Superior temporal gyrus (tissue), 1 donor: ENCODE data around the gene PLEKHD1.

ENCODE experiments used
- DNase-seq: peaks from one replicate; pipeline ENCODE4 v3.0.0-alpha.2; 2016; ENCODE audit errors: extremely low spot score

PLEKHD1 gene

DNA sequence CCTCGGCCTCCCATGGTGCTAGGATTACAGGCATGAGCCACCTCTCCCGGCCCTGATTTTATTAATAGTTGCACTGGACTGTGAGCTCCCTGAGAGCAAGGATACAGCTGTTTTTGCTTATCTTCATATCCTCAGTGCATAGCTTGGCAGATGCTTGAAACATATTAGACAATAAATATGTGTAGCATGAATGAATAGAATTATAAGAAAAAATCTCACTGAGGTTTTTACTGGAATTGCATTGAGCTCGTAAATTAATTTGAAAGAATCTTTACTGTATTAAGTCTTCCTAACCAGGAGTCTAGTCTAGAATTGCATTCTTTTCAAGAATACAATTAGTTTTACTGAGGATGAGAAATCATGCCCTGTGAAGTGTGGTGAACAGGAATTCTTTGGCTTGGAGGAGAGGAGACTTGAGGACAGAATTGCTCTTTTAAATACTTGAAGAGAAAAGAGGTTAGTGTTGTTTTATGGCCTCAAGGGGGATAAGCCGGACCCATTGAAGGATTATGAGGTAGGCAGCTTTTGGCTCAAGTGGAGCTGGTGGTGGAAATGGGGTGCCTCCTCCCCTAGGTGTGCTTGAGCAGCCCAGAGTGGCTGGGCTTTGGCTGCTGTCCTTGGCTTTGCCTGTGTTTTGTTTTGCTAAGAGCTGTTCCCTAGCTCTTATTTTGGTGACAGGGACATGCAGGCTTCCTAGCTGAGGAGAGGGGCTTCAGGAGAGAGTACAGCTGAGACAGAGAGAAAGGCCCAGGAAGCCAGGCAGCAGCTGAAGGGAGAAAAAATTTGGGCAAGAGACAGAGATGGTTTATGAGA, 34.0 kb downstream of the PLEKHD1 start:
- no peak for DNase-seq

- no peak for DNase-seq
Observed at GRCh38 chr14:69519204-69520100, 34.9 kb downstream of the PLEKHD1 start.

- DNase-seq = no peak
Observed at GRCh38 chr14:69522026-69522425, 37.5 kb downstream of the PLEKHD1 start.

GRCh38 chr14:69525896-69526295, 41.4 kb downstream of the PLEKHD1 start:
- DNase-seq = no peak

DNA sequence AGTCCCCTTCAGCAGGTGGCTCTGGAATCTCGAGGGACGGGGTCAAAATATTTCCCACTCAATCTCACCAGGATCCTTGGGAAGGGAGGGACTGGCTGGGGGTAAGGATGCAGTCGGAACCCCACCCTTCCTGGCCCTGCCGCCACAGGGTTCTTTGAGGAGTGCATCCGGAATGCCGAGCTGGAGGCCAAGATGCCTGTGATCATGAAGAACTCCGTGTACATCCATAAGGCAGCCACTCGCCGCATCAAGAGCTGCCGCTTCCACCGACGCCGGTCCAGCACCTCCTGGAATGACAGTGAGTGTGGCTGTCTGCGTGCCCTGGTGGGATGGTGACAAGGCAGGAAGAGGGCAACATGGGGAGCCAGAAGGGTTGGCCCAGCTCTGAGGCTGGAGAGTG, 43.1 kb downstream of the PLEKHD1 start:
- DNase-seq = no peak

- no peak for DNase-seq
Observed at GRCh38 chr14:69528143-69528542, 43.6 kb downstream of the PLEKHD1 start.

- no peak for DNase-seq
Observed at GRCh38 chr14:69528930-69529329, 44.4 kb downstream of the PLEKHD1 start.

DNA sequence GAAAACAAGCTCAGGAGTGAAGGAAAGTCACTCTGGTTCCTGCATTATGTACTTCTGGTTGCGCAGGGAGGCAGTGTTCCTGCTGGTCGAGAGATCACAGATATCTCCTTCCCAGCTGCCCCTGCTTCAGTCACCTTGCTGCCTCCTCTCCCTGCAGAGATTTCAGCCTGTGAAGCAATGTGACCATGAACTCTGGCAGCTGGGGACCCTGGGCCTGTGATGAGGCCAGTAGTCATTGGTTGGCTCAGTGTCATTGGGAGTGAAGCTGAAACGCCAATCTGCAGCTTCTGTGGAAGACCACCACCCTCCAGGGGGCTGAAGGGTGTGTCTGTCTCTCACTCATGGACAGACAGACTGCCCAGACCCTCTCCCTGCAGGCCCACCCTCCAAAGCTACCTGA, 45.0 kb downstream of the PLEKHD1 start:
- DNase-seq = no peak

- DNase-seq = no peak
Observed at GRCh38 chr14:69530095-69530494, 45.6 kb downstream of the PLEKHD1 start.

- no peak for DNase-seq
Observed at GRCh38 chr14:69531135-69531534, 46.6 kb downstream of the PLEKHD1 start.

DNA sequence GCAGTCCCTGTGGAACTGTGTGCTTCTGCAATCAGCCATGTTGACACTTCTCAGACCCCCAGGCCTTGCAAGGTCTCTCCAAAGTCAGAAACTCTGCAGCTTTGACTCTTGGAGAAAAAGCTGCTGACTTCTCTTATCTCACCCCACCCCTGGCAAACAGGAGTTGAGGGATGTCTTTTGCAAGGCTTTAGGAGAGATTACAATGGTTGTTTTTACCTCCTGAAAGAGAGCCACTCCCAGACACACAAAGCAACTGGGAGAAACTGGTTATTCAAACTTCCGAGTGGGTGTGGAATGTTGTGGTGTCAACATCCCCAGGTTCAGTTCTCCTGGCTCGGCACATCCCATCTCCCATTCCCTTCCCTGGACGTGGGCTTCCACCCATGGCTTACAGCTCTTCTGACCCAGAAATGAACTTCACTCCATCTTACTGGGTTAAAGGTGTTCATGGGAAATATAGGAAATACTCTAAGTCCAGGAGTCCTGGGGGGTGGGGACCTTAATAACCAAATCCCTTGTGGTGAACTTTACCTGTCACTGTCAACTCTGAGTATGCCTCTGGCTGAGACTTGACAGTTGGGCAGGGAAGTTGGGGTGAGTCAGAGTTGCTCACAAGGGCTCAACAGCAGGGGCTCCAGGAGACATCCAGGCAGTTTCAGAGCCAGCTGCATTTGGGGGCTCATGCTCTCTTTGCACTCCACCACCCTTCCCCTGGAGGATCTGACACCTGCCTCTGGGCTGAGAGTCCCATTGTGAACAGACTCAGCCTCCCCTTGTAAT, 48.2 kb downstream of the PLEKHD1 start:
- no peak for DNase-seq

DNA sequence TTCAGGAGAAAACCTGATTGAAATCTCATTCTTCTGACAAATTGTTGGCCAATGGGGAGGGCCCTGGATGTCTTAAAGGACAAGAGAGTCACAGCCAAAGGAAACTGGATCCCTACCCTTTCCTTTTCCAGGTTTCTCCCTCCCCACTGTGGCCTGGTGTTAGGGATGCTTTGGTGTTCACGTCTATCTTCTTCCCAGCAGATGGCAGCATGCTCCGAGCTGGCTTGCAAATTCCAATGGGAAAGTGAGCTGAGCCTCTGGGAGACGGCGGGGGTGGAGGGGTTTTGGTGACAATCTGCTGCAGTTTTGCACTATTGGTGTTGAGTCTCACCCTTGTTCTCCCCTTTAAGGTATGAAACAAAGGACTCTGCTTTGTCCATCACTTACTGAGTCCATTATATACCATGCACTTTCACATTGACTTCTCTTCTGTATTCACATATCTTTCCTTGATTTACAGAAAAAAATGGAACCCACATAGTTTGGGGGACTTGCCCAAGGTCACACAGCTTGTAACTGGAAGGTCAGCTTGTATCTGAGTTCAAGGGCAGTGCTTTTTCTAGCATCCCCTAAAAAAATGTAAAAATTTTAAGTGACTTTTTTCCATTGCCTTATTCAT, 50.8 kb downstream of the PLEKHD1 start:
- DNase-seq = peak; percentile 77

- no peak for DNase-seq
Observed at GRCh38 chr14:69536971-69537370, 52.4 kb downstream of the PLEKHD1 start.

DNA sequence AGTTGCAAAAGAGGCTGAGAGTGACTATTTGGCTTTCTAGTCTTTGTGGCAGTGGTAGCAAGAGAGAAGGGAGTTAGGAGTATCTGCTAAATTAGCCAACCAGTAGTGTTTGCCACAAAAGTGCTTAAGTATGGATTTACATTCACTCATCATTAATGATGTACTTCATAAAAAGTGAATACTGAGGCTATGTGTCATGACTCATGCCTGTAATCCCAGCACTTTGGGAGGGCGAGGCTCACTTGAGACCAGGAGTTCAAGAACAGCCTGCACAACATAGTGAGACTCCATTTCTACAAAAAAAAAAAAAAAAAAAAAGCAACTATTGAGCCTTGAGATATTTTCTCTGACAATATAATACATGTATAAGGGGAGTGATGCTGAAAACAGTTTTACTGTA, 53.4 kb downstream of the PLEKHD1 start:
- no peak for DNase-seq

DNA sequence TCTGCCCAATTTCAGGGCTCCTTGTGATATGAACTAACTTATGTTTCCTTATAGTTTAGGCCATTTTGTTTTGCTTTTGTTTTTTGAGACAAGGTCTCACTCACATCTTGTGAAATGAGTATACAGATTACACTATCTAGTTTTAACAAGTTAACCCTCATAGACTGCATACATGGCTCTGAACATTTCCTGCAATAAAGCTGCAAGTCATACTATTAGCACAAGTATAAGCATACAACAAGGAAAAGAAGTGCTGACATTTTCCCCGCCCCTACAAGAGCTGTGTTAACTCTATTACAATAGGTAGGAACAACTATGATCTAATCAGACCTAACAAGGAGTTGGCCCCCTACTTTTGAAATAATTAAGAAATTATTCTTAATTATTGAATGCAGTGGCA, 54.2 kb downstream of the PLEKHD1 start:
- DNase-seq = no peak

GRCh38 chr14:69539631-69540410, 55.3 kb downstream of the PLEKHD1 start:
- no peak for DNase-seq

DNA sequence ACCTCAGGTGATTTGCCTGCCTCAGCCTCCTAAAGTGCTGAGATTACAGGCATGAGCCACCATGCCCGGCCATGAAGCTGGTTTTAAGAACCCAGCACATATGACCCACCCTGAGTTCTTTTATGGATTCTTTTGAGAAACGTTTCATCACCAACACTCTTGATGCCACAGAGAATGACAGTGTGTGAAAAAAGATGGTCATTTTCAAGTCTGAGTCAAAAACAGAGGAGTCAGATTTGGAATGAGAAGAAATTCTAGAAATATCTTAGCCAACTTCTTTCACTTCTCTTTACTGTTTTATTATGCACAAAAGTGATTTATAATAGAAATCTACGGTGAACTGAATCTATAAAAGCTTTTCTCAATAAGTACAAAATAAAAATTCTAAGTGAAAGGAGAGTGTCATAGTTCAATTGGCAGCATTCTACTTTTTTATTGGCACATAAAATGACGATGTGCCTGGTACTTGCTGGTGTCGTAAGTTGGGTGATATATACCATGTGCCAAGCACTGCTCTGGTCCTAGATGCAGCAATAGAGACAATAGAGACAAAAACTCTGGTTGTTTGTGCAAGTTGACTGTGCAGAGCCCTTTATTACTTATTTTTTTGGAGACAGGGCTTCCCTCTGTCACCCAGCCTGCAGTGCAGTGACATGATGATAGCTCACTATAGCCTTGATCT, 56.3 kb downstream of the PLEKHD1 start:
- DNase-seq = no peak

DNA sequence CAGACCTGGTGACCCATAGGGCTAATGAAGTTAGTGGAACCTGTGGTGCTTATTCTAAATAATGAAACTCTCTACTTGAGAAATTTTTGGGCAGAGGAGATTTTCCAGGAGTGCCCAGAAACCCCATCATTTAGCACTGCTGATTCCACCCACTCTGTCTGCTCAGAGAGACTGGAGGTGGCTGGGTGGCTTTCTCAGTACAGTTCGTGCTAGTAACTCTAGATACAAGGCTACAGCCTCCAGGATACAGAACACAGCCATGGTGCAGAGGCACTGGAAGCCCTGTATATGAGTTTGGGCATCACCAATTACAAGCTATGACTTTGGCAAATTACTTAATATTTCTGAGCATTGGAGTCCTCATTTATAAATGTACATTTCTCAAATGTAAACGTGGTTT, 57.8 kb downstream of the PLEKHD1 start:
- no peak for DNase-seq

DNA sequence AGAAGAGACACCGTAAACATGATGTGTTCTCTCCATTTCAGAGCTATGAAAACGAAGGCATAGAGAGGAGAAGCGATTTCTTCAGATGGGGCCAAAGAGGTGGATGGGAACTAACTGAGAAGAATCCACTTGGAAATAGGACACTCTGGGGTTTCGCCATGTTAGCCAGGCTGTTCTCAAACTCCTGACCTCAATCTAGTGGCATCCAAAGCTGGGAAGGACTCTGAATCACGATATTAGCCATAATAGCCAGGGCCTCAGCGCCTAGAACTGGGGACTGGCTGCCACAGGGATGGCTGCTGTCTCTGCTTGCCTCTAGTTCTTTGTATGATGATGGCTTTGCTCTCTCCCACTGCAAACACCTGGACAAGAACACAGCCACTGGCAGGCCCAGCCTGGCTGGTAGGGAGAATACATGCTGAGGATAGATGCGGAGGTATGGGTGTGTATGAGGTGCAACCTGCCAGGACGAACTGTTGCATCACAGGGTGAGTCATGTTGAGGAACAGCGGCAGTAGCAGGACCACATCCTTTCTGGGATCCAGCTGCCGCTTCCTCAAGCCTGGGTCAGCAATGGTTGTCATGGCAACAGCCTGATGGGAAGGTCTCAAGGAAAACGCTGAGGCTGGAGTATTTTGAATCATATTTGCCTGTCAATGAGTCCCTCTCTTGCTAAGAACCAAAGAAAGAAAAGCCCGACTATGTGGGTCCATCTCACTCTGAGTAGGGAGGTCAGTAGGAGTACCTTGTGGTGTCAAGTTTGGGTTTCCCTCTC, 59.0 kb downstream of the PLEKHD1 start:
- DNase-seq = peak; percentile 56
